Activated CD4-positive, alpha-beta memory T cell treated with anti-CD3 and anti-CD28 coated beads, Interleukin-2, amount 10 ng/mL, durations not matched to agents 7 days and 5 days (primary cell): ENCODE measurements around the gene SCN1A. TPM values are rescaled to one million over a fixed set of nuclear protein-coding genes. Genes with fewer than 3 reads are reported as not detected.
"Not testable (repeated sequence)": the region's sequence is repeated elsewhere in the genome, so short reads cannot be mapped to it uniquely, and the experiment has no call there.

Experiments used
- CTCF ChIA-PET: fragments of 350-600 bp; sonication (Branson Sonifier 250); formaldehyde crosslinking; loops from one replicate; lab custom pipeline; 2021; ENCODE audit warnings: antibody characterized with exemption, inconsistent platforms; lab: Charles Lee
- POLR2A ChIA-PET: fragments of 350-600 bp; sonication (Branson Sonifier 250); formaldehyde crosslinking; loops from one replicate; lab custom pipeline; 2021; ENCODE audit warnings: antibody characterized with exemption; lab: Charles Lee
- DNase-seq: peaks from one replicate; pipeline ENCODE4 v3.0.0-alpha.2; 2020
- H3K27ac Mint-ChIP-seq: one replicate; pipeline ENCODE4 v1.8.0; 2021; ENCODE audit warnings: mild to moderate bottlenecking, mixed read lengths
- H3K27me3 Mint-ChIP-seq: one replicate; pipeline ENCODE4 v1.8.0; 2021; ENCODE audit warnings: mixed read lengths
- H3K36me3 Mint-ChIP-seq: one replicate; pipeline ENCODE4 v1.8.0; 2021; ENCODE audit warnings: low read depth, mixed read lengths
- H3K4me1 Mint-ChIP-seq: one replicate; pipeline ENCODE4 v1.8.0; 2021; ENCODE audit warnings: mixed read lengths
- H3K4me3 Mint-ChIP-seq: one replicate; pipeline ENCODE4 v1.8.0; 2021; ENCODE audit warnings: mild to moderate bottlenecking, mixed read lengths
- H3K9me3 Mint-ChIP-seq: one replicate; pipeline ENCODE4 v1.8.0; 2021; ENCODE audit warnings: mixed read lengths
- total RNA-seq, 2 experiments: library from RNA; stranded (reverse); gene quantifications; one replicate each; pipeline ENCODE4 v1.2.3, GENCODE V29; 2021

The SCN1A gene
- total RNA-seq, 2 experiments from 2014 or later: not detected

DNA sequence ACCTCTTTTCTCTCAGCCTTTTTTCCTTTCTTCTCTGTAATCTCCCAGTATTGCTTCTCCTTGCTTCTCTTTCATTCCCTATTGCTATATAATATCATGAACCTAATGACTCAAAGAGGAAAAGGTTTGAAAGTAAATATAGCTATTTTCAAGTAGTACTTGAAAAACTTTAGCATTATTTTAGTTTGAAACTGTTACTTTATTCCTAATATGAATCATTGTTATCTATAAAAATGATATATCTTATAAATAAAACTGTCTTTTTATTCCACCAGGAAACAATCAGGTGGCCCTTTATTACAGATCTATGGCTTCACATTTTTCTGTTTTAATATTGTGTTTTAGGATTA lies 311 bp upstream of the SCN1A start:
- Mint-ChIP-seq H3K27ac (no peak overlapping the region), H3K4me1 (no peaks in the 10 kb centered on the region), H3K27me3 (peaks cover 15% of the 10 kb centered on the region), H3K4me3 (no peak overlapping the region), H3K9me3 (no peaks in the 10 kb centered on the region), H3K36me3 (no peaks in the 10 kb centered on the region)
- ChIA-PET POLR2A (interaction anchor here (1.1 kb wide), 1 partner anchor 175 kb away, joined by 3 read pairs; the partner anchor contains the start of gene TTC21B), CTCF (interaction anchor here (0.6 to 3.0 kb wide), 7 partner anchors 12 to 726 kb away, joined by 4 to 8 read pairs (median 4); partner anchors contain the start of gene TTC21B)
- no peak for DNase-seq

- no peaks in the 10 kb centered on the region for H3K9me3 Mint-ChIP-seq
- POLR2A ChIA-PET: no interaction called here
- no peaks in the 10 kb centered on the region for H3K36me3 Mint-ChIP-seq
- CTCF ChIA-PET: interaction anchor here (1.3 kb wide), 1 partner anchor 69 kb away, joined by 3 read pairs; no protein-coding TSS in a partner anchor
- DNase-seq: no peak
- H3K4me1 Mint-ChIP-seq: no peaks in the 10 kb centered on the region
- H3K4me3 Mint-ChIP-seq: no peak overlapping the region
- H3K27me3 Mint-ChIP-seq: peaks cover 12% of the 10 kb centered on the region
- no peak overlapping the region for H3K27ac Mint-ChIP-seq
Measured at GRCh38 chr2:166126007-166126639, 1.7 kb downstream of the SCN1A start.

DNA sequence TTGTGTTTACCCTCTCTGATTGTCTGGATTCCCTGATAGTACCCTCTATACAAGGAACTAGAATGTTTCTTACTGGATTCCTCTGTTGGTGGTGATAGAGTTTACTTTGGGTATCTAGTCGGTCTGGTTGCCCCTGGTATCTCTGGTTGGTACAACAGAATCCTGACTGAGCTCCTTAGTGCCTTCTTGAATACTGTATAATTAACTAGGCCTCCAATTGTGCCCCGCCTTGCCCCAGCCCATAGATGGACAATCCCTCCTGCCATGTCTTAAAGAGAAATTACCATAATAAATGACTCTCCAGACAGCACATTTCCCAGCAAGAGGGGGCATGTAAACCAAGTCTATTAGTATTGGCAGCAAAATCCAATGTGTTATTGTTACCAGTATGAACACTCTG lies 2.3 kb downstream of the SCN1A start:
- no peak overlapping the region for H3K27ac Mint-ChIP-seq
- H3K9me3 Mint-ChIP-seq: no peaks in the 10 kb centered on the region
- no peaks in the 10 kb centered on the region for H3K4me1 Mint-ChIP-seq
- no peak overlapping the region for H3K4me3 Mint-ChIP-seq
- POLR2A ChIA-PET: no interaction called here
- DNase-seq: no peak
- no peaks in the 10 kb centered on the region for H3K36me3 Mint-ChIP-seq
- H3K27me3 Mint-ChIP-seq: peaks cover 10% of the 10 kb centered on the region
- CTCF ChIA-PET: interaction anchor here (1.3 kb wide), 1 partner anchor 69 kb away, joined by 3 read pairs; no protein-coding TSS in a partner anchor

GRCh38 chr2:166118180-166118579 lies 9.6 kb downstream of the SCN1A start:
- Mint-ChIP-seq H3K4me1 (peaks cover 2% of the 10 kb centered on the region), H3K27me3 (no peaks in the 10 kb centered on the region), H3K9me3 (no peaks in the 10 kb centered on the region), H3K4me3 (no peak overlapping the region), H3K36me3 (no peaks in the 10 kb centered on the region), H3K27ac (no peak overlapping the region)
- ChIA-PET CTCF (no interaction called here), POLR2A (no interaction called here)
- no peak for DNase-seq

- ChIA-PET CTCF (no interaction called here), POLR2A (no interaction called here)
- no peaks in the 10 kb centered on the region for H3K36me3 Mint-ChIP-seq
- peaks cover 4% of the 10 kb centered on the region for H3K4me1 Mint-ChIP-seq
- H3K27ac Mint-ChIP-seq: no peak overlapping the region
- H3K9me3 Mint-ChIP-seq: no peaks in the 10 kb centered on the region
- no peaks in the 10 kb centered on the region for H3K27me3 Mint-ChIP-seq
- DNase-seq: no peak
- H3K4me3 Mint-ChIP-seq: no peak overlapping the region
Measured at GRCh38 chr2:166117491-166117890, 10.3 kb downstream of the SCN1A start.

- ChIA-PET CTCF (interaction anchor here (0.8 kb wide), 1 partner anchor 9 kb away, joined by 3 read pairs; no protein-coding TSS in a partner anchor), POLR2A (no interaction called here)
- peaks cover 6% of the 10 kb centered on the region for H3K4me1 Mint-ChIP-seq
- H3K27me3 Mint-ChIP-seq: no peaks in the 10 kb centered on the region
- no peaks in the 10 kb centered on the region for H3K36me3 Mint-ChIP-seq
- H3K27ac Mint-ChIP-seq: no peak overlapping the region
- H3K4me3 Mint-ChIP-seq: no peak overlapping the region
- no peaks in the 10 kb centered on the region for H3K9me3 Mint-ChIP-seq
- no peak for DNase-seq
Measured at GRCh38 chr2:166115589-166115988, 12.2 kb downstream of the SCN1A start.

- POLR2A ChIA-PET: no interaction called here
Measured at GRCh38 chr2:166112193-166112605, 15.6 kb downstream of the SCN1A start.

DNA sequence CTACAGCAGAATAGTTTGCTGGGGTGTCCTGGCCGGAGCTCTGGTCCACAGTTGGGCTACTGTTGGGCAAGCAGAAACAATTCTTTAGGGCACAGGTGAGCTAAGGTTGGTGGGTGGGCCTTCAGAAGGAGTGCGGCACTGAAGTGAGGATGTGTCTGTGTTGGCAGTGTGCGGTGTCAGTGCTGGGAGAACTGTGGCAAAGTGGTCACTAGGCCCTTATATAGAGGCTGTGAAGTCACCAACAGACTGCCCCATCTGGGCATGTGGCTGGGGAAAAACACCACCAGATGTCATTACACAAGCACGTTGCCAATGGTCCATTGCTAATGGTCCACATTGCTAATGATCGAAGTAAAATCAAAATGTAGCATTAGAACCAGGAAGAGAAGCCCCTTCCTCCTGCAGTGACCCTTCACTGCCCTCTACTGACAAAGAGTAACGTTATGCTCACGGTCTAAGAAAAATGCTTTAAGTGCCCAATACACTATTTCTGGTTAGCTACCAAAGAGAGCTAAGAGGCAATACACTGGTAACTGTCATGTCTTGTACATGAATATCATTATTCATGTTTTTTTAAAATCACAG lies 21.3 kb downstream of the SCN1A start:
- Mint-ChIP-seq H3K36me3 (no peaks in the 10 kb centered on the region), H3K4me1 (no peaks in the 10 kb centered on the region), H3K4me3 (no peak overlapping the region), H3K9me3 (peaks cover 3% of the 10 kb centered on the region), H3K27ac (no peak overlapping the region), H3K27me3 (no peaks in the 10 kb centered on the region)
- DNase-seq: no peak
- POLR2A ChIA-PET: no interaction called here
- CTCF ChIA-PET: interaction anchor here (0.8 kb wide), 1 partner anchor 9 kb away, joined by 3 read pairs; no protein-coding TSS in a partner anchor

More at GRCh38 chr2:166112193-166112605, 15.6 kb downstream of the SCN1A start:
- peaks cover 6% of the 10 kb centered on the region for H3K4me1 Mint-ChIP-seq
- no peak overlapping the region for H3K27ac Mint-ChIP-seq
- no peak overlapping the region for H3K4me3 Mint-ChIP-seq
- H3K36me3 Mint-ChIP-seq: no peaks in the 10 kb centered on the region
- no peaks in the 10 kb centered on the region for H3K9me3 Mint-ChIP-seq
- DNase-seq: no peak
- CTCF ChIA-PET: no interaction called here
- H3K27me3 Mint-ChIP-seq: no peaks in the 10 kb centered on the region

DNA sequence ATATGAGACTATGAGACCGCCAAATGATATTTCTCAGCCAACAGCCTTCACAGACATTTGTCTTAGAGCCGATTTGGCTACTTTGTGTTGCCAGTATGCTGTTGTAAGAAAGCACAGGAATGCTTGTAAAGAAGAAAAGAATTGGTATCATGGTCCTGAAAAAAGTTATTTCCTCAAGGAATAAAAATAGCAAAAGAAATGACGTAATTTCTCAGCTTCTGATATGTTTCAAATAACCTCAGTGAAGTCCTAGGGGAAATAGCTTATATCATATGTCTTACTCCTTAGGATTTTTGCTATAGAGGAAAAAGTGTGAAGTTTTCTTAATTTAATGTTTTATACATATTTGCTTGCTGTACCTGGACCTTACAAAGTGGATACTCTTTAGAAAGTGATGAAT lies 23.0 kb downstream of the SCN1A start:
- H3K27ac Mint-ChIP-seq: no peak overlapping the region
- DNase-seq: no peak
- no peaks in the 10 kb centered on the region for H3K27me3 Mint-ChIP-seq
- no peaks in the 10 kb centered on the region for H3K36me3 Mint-ChIP-seq
- peaks cover 5% of the 10 kb centered on the region for H3K9me3 Mint-ChIP-seq
- POLR2A ChIA-PET: no interaction called here
- CTCF ChIA-PET: no interaction called here
- H3K4me3 Mint-ChIP-seq: no peak overlapping the region
- H3K4me1 Mint-ChIP-seq: no peaks in the 10 kb centered on the region

DNA sequence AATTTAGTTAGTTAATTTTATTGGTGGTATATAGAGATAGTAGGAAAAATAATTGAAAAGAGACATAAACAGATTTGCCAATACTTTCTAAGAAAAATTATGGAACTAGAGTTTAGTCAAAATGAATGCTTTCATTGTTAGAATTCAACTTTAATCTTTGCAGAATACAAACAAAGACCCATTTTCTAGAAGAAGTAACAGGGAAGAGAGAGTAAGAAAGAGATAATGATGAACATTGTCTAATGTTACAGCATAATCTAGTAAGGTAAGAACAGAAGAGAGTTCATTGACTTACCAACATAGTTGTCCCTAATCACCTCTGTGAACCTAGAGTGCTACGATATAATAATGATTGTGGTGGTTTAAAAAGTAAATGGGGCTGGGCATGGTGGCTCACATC lies 23.7 kb downstream of the SCN1A start:
- H3K27me3 Mint-ChIP-seq: no peaks in the 10 kb centered on the region
- CTCF ChIA-PET: no interaction called here
- H3K36me3 Mint-ChIP-seq: no peaks in the 10 kb centered on the region
- H3K4me1 Mint-ChIP-seq: no peaks in the 10 kb centered on the region
- POLR2A ChIA-PET: no interaction called here
- no peak for DNase-seq
- H3K9me3 Mint-ChIP-seq: peaks cover 5% of the 10 kb centered on the region
- H3K4me3 Mint-ChIP-seq: no peak overlapping the region
- H3K27ac Mint-ChIP-seq: no peak overlapping the region

GRCh38 chr2:166103277-166103676 lies 24.5 kb downstream of the SCN1A start:
- POLR2A ChIA-PET, CTCF ChIA-PET, H3K4me1 Mint-ChIP-seq, DNase-seq, H3K4me3 Mint-ChIP-seq, H3K36me3 Mint-ChIP-seq, H3K27ac Mint-ChIP-seq, H3K27me3 Mint-ChIP-seq, H3K9me3 Mint-ChIP-seq: not testable (repeated sequence)

- Mint-ChIP-seq H3K27me3 (no peaks in the 10 kb centered on the region), H3K4me3 (no peak overlapping the region), H3K4me1 (no peaks in the 10 kb centered on the region), H3K27ac (no peak overlapping the region), H3K9me3 (no peaks in the 10 kb centered on the region), H3K36me3 (no peaks in the 10 kb centered on the region)
- POLR2A ChIA-PET: no interaction called here
- no peak for DNase-seq
- CTCF ChIA-PET: no interaction called here
Measured at GRCh38 chr2:166094325-166094724, 33.5 kb downstream of the SCN1A start.

- Mint-ChIP-seq H3K9me3 (no peaks in the 10 kb centered on the region), H3K36me3 (no peaks in the 10 kb centered on the region), H3K27me3 (peaks cover 1% of the 10 kb centered on the region), H3K4me1 (no peaks in the 10 kb centered on the region), H3K27ac (no peak overlapping the region), H3K4me3 (no peak overlapping the region)
- DNase-seq: no peak
- ChIA-PET CTCF (no interaction called here), POLR2A (no interaction called here)
Measured at GRCh38 chr2:166092889-166093288, 34.9 kb downstream of the SCN1A start.

- Mint-ChIP-seq H3K4me1 (no peaks in the 10 kb centered on the region), H3K27me3 (peaks cover 3% of the 10 kb centered on the region), H3K27ac (no peak overlapping the region), H3K4me3 (no peak overlapping the region), H3K9me3 (no peaks in the 10 kb centered on the region), H3K36me3 (no peaks in the 10 kb centered on the region)
- DNase-seq: no peak
- ChIA-PET CTCF (no interaction called here), POLR2A (no interaction called here)
Measured at GRCh38 chr2:166091439-166091838, 36.4 kb downstream of the SCN1A start.
